Neural progenitor cell (in vitro differentiated cells): Measurements from ENCODE around the gene AKT1.

Experiments
- EZH2 ChIP-seq: fragments of 200-600 bp; sonication (generic); IDR thresholded peaks from 2 replicates; pipeline ENCODE4 v1.6.1; 2017; ENCODE audit warnings: antibody characterized with exemption, mild to moderate bottlenecking, moderate library complexity
- TF ChIP-seq, protein P1 (sequence below): fragments of 200-600 bp; sonication (generic); IDR thresholded peaks from 2 replicates; pipeline ENCODE4 v1.5.1; 2017; ENCODE audit warnings: antibody characterized with exemption, mild to moderate bottlenecking

DNA sequence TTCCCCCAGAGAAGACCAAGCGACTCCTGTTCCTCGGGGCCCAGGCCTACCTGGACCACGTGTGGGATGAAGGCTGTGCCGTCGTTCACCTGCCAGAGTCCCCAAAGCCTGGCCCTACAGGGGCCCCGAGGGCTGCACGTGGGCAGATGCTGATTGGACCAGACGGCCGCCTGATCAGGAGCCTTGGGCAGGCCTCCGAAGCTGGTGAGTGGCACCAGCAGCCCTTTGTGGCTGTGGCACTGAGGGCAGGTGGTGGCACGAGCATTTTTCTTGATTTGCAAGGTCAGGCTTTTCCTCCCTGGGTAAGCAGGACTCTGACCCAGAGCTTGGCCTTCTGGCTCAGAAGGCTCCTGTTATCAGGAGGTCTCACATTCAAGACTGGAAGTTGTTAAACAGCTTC is 39.9 kb downstream of the AKT1 start:
- TF ChIP-seq, protein P1, sequence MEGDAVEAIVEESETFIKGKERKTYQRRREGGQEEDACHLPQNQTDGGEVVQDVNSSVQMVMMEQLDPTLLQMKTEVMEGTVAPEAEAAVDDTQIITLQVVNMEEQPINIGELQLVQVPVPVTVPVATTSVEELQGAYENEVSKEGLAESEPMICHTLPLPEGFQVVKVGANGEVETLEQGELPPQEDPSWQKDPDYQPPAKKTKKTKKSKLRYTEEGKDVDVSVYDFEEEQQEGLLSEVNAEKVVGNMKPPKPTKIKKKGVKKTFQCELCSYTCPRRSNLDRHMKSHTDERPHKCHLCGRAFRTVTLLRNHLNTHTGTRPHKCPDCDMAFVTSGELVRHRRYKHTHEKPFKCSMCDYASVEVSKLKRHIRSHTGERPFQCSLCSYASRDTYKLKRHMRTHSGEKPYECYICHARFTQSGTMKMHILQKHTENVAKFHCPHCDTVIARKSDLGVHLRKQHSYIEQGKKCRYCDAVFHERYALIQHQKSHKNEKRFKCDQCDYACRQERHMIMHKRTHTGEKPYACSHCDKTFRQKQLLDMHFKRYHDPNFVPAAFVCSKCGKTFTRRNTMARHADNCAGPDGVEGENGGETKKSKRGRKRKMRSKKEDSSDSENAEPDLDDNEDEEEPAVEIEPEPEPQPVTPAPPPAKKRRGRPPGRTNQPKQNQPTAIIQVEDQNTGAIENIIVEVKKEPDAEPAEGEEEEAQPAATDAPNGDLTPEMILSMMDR, result no peak
- no peak for TF ChIP-seq EZH2
